HG02973 (cell line): Measurements from ENCODE around the gene SOWAHD.
A peak's percentile ranks its signal among the peaks of the same experiment; 100 is the strongest.
"Not testable (repeated sequence)": the region's sequence is repeated elsewhere in the genome, so short reads cannot be mapped to it uniquely, and the experiment has no call there.

Experiments used
- ATAC-seq: cut with Tn5 transposase; IDR thresholded peaks from one replicate; pipeline ENCODE4 v1.9.1; 2021; ENCODE audit warnings: moderate library complexity; ENCODE audit not compliant: unreplicated experiment

The SOWAHD gene, protein sequence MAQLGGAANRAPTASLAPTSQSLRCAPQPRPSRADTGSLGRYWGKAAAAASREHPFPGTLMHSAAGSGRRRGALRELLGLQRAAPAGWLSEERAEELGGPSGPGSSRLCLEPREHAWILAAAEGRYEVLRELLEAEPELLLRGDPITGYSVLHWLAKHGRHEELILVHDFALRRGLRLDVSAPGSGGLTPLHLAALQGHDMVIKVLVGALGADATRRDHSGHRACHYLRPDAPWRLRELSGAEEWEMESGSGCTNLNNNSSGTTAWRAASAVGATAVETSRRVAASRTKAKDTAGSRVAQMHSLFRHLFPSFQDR

GRCh38 chrX:119757979-119758730 lies at the start of gene SOWAHD:
Gene SOWAHD, plus strand, starts transcription at chrX:119758588. Its CDS starts 80 bp downstream, at chrX:119758668.
- ATAC-seq: no peak

GRCh38 chrX:119708936-119709335 lies 49.5 kb upstream of the SOWAHD start:
- no peak for ATAC-seq

- no peak for ATAC-seq
Observed at GRCh38 chrX:119709630-119710029, 48.8 kb upstream of the SOWAHD start.

GRCh38 chrX:119721487-119721886 lies 36.9 kb upstream of the SOWAHD start:
- no peak for ATAC-seq

DNA sequence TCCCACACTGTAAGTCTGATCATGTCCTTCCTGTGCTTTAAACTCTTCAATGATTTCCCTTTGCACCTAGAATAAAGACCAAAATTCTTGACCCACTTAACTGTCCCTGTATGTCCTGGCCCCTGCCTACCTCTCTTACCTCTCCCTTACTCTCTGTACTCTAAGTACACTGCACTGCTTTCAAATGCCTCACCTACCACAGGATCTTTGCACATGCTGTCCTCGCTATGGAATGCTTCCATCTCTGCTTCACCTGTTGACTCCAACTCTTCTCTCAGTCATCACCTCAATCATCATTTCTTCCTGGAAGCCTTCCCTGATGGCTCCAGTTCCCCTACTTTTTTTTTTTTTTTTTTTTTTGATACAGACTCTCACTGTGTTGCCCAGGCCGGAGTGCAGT lies 36.5 kb upstream of the SOWAHD start:
- ATAC-seq: no peak

DNA sequence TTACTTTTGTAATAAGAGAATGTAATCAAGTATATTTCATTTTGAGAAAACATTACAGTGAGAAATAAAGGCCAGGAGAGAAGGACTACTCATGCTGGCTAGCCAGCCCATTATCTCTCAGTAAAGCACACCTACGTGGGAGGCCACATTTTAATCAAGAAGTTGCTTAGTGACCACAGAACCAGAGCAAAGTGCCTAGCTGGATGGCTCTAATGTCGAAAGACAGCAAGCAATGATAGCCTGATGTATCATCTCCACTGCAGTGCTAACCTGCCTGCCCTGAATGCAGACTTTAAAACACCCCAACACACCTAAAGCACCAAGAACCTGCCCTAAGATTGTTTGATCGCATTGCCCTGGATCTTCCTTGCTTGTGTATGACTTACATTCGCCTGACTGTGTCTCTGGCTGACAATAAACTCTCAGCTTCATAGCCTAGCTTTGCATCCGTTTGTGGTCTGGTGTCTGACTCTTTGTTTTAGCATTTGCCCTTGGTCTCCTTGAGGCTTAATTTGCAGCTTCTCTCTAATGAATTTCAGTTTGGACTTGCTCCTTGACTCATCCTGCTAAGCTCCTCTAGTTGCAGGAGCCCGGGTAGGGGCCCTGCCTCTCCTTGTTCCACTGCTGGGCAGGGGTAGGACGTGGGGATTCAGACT lies 31.4 kb upstream of the SOWAHD start:
- no peak for ATAC-seq

GRCh38 chrX:119728487-119728886 lies 29.9 kb upstream of the SOWAHD start:
- no peak for ATAC-seq

- ATAC-seq: no peak
Observed at GRCh38 chrX:119729408-119730201, 28.8 kb upstream of the SOWAHD start.

- ATAC-seq: no peak
Observed at GRCh38 chrX:119734897-119735339, 23.5 kb upstream of the SOWAHD start.

GRCh38 chrX:119735467-119735866 lies 22.9 kb upstream of the SOWAHD start:
- ATAC-seq: no peak

DNA sequence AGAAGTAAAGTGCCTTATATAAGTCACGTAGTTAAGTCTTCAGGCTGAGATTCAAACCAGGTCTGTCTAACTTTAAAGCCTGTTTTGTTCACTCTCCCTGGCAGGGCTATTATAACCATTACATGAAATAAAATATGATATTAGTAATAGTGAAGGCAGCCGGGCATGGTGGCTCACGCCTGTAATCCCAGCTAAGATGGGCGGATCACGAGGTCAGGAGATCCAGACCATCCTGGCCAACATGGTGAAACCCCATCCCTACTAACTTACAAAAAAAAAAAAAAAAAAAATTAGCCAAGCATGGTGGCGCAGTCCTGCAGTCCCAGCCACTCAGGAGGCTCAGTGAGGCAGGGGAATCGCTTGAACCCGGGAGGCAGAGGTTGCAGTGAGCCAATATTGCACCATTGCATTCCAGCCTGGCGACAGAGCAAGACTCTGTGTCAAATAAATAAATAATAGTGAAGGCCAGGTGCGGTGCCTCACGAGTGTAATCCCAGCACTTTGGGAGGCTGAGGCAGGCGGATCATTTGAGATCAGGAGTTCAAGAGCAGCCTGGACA lies 22.1 kb upstream of the SOWAHD start:
- ATAC-seq: no peak

DNA sequence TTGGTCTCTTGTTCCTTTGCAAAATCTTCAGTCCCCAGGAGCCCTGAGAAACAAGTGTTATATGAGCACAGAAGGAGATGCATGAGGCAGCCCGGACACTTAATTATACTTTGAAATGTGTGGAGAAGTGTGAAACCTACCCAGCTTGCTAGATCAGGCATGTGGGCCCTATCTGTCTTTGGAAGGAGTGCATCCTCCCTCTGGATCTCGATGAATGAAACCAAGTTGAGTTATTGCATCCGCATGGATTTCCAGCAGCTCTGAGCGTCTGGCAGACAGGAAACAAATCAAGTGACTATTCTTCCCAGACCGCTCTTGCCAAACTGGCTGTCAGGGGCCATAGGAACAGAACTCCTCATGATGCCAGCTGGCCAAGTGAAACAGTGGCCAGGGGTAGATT lies 19.6 kb upstream of the SOWAHD start:
- no peak for ATAC-seq

DNA sequence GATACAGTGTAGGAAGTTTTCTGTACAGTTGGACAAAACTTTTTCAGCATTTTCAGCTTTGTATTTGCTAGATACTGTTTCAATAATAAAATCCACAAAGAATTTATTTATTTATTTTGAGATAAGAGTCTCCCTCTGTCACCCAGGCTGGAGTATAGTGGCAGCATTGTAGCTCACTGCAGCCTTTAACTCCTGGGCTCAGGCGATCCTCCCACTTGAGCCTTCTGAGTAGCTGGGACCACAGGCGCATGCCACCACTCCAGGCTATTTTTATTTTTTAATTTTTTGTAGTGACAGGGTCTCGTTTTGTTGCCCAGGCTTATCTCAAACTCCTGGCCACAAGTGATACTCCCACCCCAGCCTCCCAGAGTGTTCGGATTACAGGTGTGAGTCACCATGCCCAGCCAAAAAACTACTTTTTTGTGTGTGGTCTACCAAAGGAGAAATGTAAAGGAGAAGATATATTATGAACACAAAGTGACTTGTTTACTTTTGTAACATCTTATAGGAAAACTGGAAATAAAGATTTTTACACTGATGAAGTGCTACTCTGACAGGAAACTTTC lies 13.0 kb upstream of the SOWAHD start:
- ATAC-seq: no peak

DNA sequence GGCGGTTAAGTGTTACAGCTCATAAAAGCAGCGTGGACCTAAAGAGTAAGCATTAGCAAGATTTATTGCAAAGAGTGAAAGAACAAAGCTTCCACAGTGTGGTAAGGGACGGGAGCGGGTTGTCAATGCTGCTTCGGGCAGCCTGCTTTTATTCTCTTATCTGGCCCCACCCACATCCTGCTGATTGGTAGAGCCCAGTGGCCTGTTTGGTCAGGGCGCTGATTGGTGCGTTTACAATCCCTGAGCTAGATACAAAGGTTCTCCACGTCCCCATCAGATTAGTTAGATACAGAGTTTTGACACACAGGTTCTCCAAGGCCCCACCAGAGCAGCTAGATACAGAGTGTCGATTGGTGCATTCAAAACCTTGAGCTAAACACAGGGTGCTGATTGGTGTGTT lies 8.3 kb upstream of the SOWAHD start:
- not testable (repeated sequence) for ATAC-seq

DNA sequence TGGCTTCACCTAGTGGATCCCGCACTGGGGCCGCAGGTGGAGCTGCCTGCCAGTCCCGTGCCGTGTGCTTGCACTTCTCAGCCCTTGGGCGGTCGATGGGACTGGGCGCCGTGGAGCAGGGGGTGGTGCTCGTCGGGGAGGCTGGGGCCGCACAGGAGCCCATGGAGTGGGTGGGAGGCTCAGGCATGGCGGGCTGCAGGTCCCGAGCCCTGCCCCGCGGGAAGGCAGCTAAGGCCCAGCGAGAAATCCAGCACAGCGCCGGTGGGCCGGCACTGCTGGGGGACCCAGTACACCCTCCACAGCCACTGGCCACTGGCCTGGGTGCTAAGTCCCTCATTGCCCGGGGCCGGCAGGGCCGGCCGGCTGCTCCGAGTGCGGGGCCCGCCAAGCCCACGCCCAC lies 7.6 kb upstream of the SOWAHD start:
- not testable (repeated sequence) for ATAC-seq

- no peak for ATAC-seq
Observed at GRCh38 chrX:119753001-119753400, 5.4 kb upstream of the SOWAHD start.

DNA sequence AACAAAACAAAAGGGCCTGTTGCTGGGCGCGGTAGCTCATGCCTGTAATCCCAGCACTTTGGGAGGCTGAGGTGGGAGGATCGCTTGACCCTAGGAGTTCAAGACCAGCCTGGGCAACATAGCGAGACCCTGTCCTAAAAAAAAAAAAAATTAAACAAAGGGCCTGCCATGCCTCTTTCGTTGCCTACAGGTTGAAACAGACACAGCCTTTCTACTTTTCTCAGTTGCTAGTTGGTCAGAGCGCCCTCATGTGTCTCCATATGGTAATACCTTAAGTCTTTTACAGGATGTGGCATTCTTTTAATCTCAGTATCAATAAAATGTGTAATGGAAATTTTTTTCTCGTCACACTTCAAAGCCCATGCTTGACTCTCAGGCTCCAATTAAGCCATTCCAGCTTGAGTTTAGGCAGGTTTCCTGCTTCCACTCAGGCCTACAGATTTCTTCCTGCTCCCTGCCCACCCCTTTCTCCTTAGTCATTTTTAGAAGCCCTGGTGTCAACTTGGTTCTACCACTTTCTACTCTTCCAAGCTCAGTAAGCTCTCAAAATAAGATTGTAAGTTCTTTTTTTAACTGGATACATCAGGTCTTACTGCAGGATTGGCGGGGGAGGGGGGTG lies 4.6 kb upstream of the SOWAHD start:
- no peak for ATAC-seq

- ATAC-seq: peak; percentile 54
Observed at GRCh38 chrX:119755981-119756533, 2.3 kb upstream of the SOWAHD start.

DNA sequence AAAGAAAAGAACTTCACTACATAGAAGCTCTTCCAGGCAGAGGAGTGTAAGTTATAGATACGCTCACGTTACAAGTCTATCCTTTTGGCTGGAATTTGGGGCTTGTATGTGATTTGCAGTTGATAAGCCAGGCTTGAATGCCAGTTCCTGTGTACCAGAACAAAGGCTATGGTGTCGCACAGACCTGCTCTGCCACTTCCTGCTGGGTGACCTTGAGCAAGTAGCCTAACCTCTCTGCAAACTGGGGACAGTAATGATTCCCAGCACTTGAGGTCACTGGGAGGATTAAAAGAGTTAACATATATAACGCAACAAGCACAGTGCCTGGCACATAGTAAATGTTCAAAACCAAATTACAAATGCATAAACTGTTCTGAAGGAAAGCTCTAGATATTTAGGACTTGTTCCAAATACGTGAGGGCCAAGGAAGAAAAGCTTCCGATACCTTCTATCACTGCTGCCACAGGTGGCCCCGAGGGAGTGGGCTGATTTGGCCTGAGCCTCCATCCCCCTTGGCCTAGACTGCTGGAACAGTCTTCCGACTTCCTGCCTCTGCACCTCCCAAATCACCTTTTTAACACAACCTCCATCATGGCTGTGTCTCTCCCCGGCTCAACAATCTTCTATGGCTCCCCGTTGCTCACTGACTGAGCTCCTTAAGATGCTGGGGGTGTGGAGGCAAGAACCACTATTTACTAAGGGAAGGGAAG lies 1.3 kb upstream of the SOWAHD start:
- ATAC-seq: no peak
